ENCODE results near the gene CFAP251.

DNA sequence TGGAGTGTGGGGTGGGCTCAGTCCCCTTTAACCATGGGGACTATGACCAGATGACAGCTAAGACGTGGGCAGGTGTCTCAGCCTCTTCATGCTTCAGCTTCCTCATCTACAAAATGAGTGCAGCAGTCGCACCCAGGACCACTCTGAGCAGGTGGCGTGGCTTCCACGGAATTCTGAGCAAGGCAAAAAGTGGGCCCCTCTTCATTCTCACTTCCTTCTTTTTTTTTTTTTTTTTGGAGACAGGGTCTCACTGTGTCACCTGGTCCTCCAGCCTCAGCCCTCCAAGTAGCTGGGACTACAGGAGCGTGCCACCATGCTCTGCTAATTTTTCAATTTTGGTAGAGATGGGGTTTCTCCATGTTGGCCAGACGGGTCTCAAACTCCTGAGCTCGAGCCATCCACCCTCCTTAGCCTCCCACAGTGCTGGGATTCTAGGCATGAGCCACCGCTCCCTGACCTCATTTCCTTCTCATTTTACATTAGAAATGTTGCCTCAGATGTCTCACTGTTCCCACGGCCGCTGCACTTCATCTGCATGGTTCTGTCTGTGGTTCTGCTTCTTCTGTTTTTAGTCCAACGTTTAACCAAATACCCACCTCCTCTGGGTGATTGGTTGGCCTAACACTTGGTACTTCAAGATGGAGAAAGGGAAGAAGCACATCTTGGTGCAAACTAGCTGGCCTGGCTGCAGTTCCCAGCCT, 61.9 kb downstream of the CFAP251 start:
- no peak for TF ChIP-seq EZH2 (IDR thresholded peaks at IDR 0.05)
- no peak for TF ChIP-seq EZH2phosphoT487 (IDR thresholded peaks at IDR 0.05)
- TF ChIP-seq, protein P1, sequence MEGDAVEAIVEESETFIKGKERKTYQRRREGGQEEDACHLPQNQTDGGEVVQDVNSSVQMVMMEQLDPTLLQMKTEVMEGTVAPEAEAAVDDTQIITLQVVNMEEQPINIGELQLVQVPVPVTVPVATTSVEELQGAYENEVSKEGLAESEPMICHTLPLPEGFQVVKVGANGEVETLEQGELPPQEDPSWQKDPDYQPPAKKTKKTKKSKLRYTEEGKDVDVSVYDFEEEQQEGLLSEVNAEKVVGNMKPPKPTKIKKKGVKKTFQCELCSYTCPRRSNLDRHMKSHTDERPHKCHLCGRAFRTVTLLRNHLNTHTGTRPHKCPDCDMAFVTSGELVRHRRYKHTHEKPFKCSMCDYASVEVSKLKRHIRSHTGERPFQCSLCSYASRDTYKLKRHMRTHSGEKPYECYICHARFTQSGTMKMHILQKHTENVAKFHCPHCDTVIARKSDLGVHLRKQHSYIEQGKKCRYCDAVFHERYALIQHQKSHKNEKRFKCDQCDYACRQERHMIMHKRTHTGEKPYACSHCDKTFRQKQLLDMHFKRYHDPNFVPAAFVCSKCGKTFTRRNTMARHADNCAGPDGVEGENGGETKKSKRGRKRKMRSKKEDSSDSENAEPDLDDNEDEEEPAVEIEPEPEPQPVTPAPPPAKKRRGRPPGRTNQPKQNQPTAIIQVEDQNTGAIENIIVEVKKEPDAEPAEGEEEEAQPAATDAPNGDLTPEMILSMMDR (IDR thresholded peaks at IDR 0.05) = no peak
